ENCODE results near the gene NLRP1.

The NLRP1 gene

GRCh38 chr17:5545051-5545987, 39.0 kb downstream of the NLRP1 start:
- no peaks in the 10 kb centered on the region for H3K9me3 ChIP-seq (ENCODE audit: insufficient read depth, low read length, severe bottlenecking)
- H3K36me3 ChIP-seq (ENCODE audit: insufficient read depth, low read length) = peaks cover 32% of the 10 kb centered on the region
- ATAC-seq (ENCODE audit: insufficient read depth, low read depth) (peak; percentile 33; the same call in 1 of the 3 replicates), DNase-seq (peak; percentile 13)
- H3K9ac ChIP-seq (ENCODE audit: low read depth, low read length) = no peak overlapping the region
- H3K4me1 ChIP-seq (ENCODE audit: insufficient read depth, low read length) = no peaks in the 10 kb centered on the region
- no peaks in the 10 kb centered on the region for H3K79me2 ChIP-seq (ENCODE audit: insufficient read depth, low read length)
- H3K27me3 ChIP-seq (ENCODE audit: insufficient read depth, low read length, poor library complexity) = no peaks in the 10 kb centered on the region
- TF ChIP-seq EZH2 (IDR thresholded peaks at IDR 0.05; ENCODE audit: borderline replicate concordance, low read depth, low read length, severe bottlenecking) = no peak
- TF ChIP-seq, protein P1, sequence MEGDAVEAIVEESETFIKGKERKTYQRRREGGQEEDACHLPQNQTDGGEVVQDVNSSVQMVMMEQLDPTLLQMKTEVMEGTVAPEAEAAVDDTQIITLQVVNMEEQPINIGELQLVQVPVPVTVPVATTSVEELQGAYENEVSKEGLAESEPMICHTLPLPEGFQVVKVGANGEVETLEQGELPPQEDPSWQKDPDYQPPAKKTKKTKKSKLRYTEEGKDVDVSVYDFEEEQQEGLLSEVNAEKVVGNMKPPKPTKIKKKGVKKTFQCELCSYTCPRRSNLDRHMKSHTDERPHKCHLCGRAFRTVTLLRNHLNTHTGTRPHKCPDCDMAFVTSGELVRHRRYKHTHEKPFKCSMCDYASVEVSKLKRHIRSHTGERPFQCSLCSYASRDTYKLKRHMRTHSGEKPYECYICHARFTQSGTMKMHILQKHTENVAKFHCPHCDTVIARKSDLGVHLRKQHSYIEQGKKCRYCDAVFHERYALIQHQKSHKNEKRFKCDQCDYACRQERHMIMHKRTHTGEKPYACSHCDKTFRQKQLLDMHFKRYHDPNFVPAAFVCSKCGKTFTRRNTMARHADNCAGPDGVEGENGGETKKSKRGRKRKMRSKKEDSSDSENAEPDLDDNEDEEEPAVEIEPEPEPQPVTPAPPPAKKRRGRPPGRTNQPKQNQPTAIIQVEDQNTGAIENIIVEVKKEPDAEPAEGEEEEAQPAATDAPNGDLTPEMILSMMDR (IDR thresholded peaks at IDR 0.05; ENCODE audit: borderline replicate concordance, extremely low read depth, low read length, poor library complexity, severe bottlenecking) = no peak
- peak overlapping the region; percentile 26; the same call in 1 of the 2 replicates for H3K27ac ChIP-seq (ENCODE audit: low read length)
- no peak overlapping the region for H3K4me3 ChIP-seq (ENCODE audit: low read depth in 1 of 2, low read length in 2 of 2)
- no peaks in the 10 kb centered on the region for H4K20me1 ChIP-seq (ENCODE audit: insufficient read depth, low read length)
- no peak overlapping the region for H3K4me2 ChIP-seq (ENCODE audit: insufficient read depth, low read length)
- H2AFZ ChIP-seq (ENCODE audit: low read depth, low read length) = no peak overlapping the region

- H3K4me1 ChIP-seq (ENCODE audit: insufficient read depth, low read length) = no peaks in the 10 kb centered on the region
- ATAC-seq (ENCODE audit: insufficient read depth, low read depth) = no peak
- H3K9me3 ChIP-seq (ENCODE audit: insufficient read depth, low read length, severe bottlenecking) = no peaks in the 10 kb centered on the region
- TF ChIP-seq, protein P1 (IDR thresholded peaks at IDR 0.05; ENCODE audit: borderline replicate concordance, extremely low read depth, low read length, poor library complexity, severe bottlenecking) = no peak
- no peak for TF ChIP-seq EZH2 (IDR thresholded peaks at IDR 0.05; ENCODE audit: borderline replicate concordance, low read depth, low read length, severe bottlenecking)
- no peak for DNase-seq
- no peaks in the 10 kb centered on the region for H3K27me3 ChIP-seq (ENCODE audit: insufficient read depth, low read length, poor library complexity)
- no peaks in the 10 kb centered on the region for H4K20me1 ChIP-seq (ENCODE audit: insufficient read depth, low read length)
- no peak overlapping the region for H3K9ac ChIP-seq (ENCODE audit: low read depth, low read length)
- no peaks in the 10 kb centered on the region for H3K79me2 ChIP-seq (ENCODE audit: insufficient read depth, low read length)
- no peak overlapping the region for H3K4me2 ChIP-seq (ENCODE audit: insufficient read depth, low read length)
- no peak overlapping the region for H2AFZ ChIP-seq (ENCODE audit: low read depth, low read length)
- no peak overlapping the region for H3K4me3 ChIP-seq (ENCODE audit: low read depth in 1 of 2, low read length in 2 of 2)
- H3K36me3 ChIP-seq (ENCODE audit: insufficient read depth, low read length) = peaks cover 28% of the 10 kb centered on the region
- no peak overlapping the region for H3K27ac ChIP-seq (ENCODE audit: low read length)
These were observed 40.2 kb downstream of the NLRP1 start for GRCh38 chr17:5544115-5544514.

DNA sequence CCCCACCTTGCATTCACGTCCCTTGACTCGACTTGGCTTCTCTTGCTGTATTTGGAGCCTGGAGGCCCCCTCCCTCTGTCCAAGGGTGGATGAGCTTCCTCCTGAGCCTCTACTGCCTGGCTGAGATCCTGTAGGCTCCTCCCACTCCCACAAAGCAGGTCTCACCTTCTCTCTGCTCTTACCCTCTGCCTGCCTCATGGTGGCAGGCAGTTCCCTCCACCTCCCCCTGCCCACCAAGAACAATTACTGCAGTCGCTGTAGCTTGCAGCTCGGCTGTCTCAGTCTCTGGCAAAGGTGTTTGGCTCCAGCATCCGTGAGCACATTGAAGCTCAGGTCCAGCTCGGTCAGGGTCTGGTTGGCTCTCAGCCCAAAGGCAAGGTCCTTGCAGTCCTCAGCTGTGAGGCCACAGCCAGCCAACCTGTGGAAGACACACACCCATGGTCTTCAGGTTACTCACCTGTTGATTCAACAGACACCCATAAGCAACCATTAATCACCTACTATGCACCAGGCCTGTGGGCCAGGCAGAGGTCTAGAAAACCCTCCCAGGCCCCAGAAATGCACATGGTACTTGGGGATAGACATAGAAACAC, 42.6 kb downstream of the NLRP1 start:
- no peak overlapping the region for H3K9ac ChIP-seq (ENCODE audit: low read depth, low read length)
- H4K20me1 ChIP-seq (ENCODE audit: insufficient read depth, low read length) = peaks cover 1% of the 10 kb centered on the region; the same call in 1 of the 2 replicates
- no peak overlapping the region for H3K4me3 ChIP-seq (ENCODE audit: low read depth in 1 of 2, low read length in 2 of 2)
- no peaks in the 10 kb centered on the region for H3K9me3 ChIP-seq (ENCODE audit: insufficient read depth, low read length, severe bottlenecking)
- H3K36me3 ChIP-seq (ENCODE audit: insufficient read depth, low read length) = peaks cover 18% of the 10 kb centered on the region
- ATAC-seq (ENCODE audit: insufficient read depth, low read depth) = no peak
- TF ChIP-seq, protein P1 (IDR thresholded peaks at IDR 0.05; ENCODE audit: borderline replicate concordance, extremely low read depth, low read length, poor library complexity, severe bottlenecking) = no peak
- TF ChIP-seq EZH2 (IDR thresholded peaks at IDR 0.05; ENCODE audit: borderline replicate concordance, low read depth, low read length, severe bottlenecking) = no peak
- no peak overlapping the region for H3K4me2 ChIP-seq (ENCODE audit: insufficient read depth, low read length)
- H3K79me2 ChIP-seq (ENCODE audit: insufficient read depth, low read length) = no peaks in the 10 kb centered on the region
- no peak overlapping the region for H3K27ac ChIP-seq (ENCODE audit: low read length)
- H2AFZ ChIP-seq (ENCODE audit: low read depth, low read length) = no peak overlapping the region
- DNase-seq = no peak
- no peaks in the 10 kb centered on the region for H3K4me1 ChIP-seq (ENCODE audit: insufficient read depth, low read length)
- H3K27me3 ChIP-seq (ENCODE audit: insufficient read depth, low read length, poor library complexity) = no peaks in the 10 kb centered on the region

All from DND-41 (cell line).